Gastroesophageal sphincter (tissue), 3 donors: ENCODE data around the gene NDP.

Experiments used
- EP300 ChIP-seq: sonication (generic); formaldehyde crosslinking; IDR thresholded peaks from one replicate; pipeline ENCODE4 v1.6.1; 2017; ENCODE audit warnings: antibody characterized with exemption, mild to moderate bottlenecking
- POLR2A ChIP-seq, 2 donors: fragments of 450-650 bp; IDR thresholded peaks; one replicate each; pipeline ENCODE4 v1.6.1; 2017; ENCODE audit warnings: antibody characterized with exemption in 2 of 2, mild to moderate bottlenecking in 2 of 2, moderate library complexity in 1 of 2
- POLR2AphosphoS5 ChIP-seq: sonication (generic); formaldehyde crosslinking; IDR thresholded peaks from one replicate; pipeline ENCODE4 v1.6.1; 2017; ENCODE audit warnings: antibody characterized with exemption
- TF ChIP-seq, protein P1 (sequence below), 4 experiments: fragments of 200-600 bp in 2 of 4; fragments of 450-650 bp in 2 of 4; sonication (generic) in 1 of 4; IDR thresholded peaks; one replicate each; pipeline ENCODE4 v1.5.1; 2017 to 2019; ENCODE audit warnings: antibody characterized with exemption in 4 of 4, mild to moderate bottlenecking in 2 of 4, moderate library complexity in 2 of 4

DNA sequence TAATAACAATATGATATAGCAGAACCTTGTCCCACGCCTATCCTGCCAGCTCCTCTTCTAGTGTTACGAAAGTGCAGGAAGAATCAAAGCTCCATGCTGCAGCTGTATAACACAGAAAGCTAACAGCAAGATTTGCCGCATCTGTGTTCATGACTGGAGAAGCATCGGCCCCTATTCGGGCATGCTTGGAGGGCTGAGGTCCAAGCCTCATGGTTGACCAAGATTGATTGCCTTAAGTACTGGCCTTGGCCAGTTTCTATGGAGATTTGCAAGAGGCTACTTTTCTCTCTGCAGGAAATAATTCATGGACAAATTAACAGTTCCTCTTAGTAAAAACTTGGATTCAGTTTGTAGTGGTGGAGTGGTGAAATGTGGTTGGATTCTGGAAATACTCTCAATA lies 12.9 kb upstream of the NDP start:
- TF ChIP-seq POLR2A (IDR thresholded peaks at IDR 0.05) (no peak), EP300 (no peak), POLR2AphosphoS5 (no peak)
- TF ChIP-seq, protein P1, sequence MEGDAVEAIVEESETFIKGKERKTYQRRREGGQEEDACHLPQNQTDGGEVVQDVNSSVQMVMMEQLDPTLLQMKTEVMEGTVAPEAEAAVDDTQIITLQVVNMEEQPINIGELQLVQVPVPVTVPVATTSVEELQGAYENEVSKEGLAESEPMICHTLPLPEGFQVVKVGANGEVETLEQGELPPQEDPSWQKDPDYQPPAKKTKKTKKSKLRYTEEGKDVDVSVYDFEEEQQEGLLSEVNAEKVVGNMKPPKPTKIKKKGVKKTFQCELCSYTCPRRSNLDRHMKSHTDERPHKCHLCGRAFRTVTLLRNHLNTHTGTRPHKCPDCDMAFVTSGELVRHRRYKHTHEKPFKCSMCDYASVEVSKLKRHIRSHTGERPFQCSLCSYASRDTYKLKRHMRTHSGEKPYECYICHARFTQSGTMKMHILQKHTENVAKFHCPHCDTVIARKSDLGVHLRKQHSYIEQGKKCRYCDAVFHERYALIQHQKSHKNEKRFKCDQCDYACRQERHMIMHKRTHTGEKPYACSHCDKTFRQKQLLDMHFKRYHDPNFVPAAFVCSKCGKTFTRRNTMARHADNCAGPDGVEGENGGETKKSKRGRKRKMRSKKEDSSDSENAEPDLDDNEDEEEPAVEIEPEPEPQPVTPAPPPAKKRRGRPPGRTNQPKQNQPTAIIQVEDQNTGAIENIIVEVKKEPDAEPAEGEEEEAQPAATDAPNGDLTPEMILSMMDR (IDR thresholded peaks at IDR 0.05): no peak
